Loucy (cell line): Measurements from ENCODE around the gene ZNF333.

Experiments
- CTCF ChIP-seq: fragments of 200-600 bp; sonication (generic); conservative IDR thresholded peaks from 2 replicates; pipeline ENCODE4 v1.5.1; 2014; ENCODE audit warnings: mild to moderate bottlenecking, antibody characterized with exemption, low read length
- EZH2phosphoT487 ChIP-seq: fragments of 200-600 bp; IDR thresholded peaks from 2 replicates; pipeline ENCODE4 v1.6.1; 2018; ENCODE audit warnings: antibody characterized with exemption, mild to moderate bottlenecking, moderate library complexity, borderline replicate concordance

DNA sequence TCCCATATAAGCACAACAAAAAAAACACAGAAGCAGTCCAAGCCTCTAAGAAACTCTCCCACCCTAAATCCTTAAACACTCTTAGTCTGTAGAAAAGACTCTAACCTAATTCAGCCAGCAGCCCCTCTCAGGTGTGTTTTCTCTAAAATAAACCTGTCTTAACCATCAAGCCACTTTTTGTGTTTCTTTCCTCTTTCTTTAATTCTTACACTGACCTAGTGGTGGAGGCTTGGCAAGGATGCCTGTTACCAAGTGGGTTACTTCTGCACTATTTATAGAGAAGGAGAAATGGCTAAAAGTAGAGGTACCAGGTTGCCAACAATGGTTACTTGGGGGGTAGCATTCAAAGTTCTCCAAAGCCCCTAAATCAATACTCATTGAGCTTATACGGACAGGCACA lies 43.7 kb downstream of the ZNF333 start:
- no peak for TF ChIP-seq CTCF
- TF ChIP-seq EZH2phosphoT487: no peak
